AG09309 (cell line): Measurements from ENCODE around the gene CPED1.
A peak's percentile ranks its signal among the peaks of the same experiment; 100 is the strongest.

ENCODE experiments used
- DNase-seq: peaks from one replicate; pipeline ENCODE4 v3.0.0-alpha.2; 2010; ENCODE audit warnings: low read depth
- H3K4me3 ChIP-seq: 2 replicates; pipeline ENCODE4 v1.5.1; 2011; ENCODE audit warnings: mild to moderate bottlenecking, low read depth, low read length, moderate library complexity; ENCODE audit not compliant: control insufficient read depth
- CTCF ChIP-seq: IDR thresholded peaks from 2 replicates; pipeline ENCODE4 v1.5.1; 2011; ENCODE audit warnings: mild to moderate bottlenecking, low read depth, low read length, inconsistent platforms; ENCODE audit not compliant: insufficient read depth, control insufficient read depth; ENCODE audit errors: missing control alignments

Gene CPED1

GRCh38 chr7:120985839-120986238 is 2.7 kb upstream of the CPED1 start:
- no peak for TF ChIP-seq CTCF

GRCh38 chr7:120986650-120987049 is 1.9 kb upstream of the CPED1 start:
- no peak for DNase-seq

More at GRCh38 chr7:120985839-120986238, 2.7 kb upstream of the CPED1 start:
- no peak for DNase-seq
- H3K4me3 ChIP-seq, result no peak overlapping the region

GRCh38 chr7:120987280-120987679 is 1.2 kb upstream of the CPED1 start:
- no peak for TF ChIP-seq CTCF
- no peak for DNase-seq
- H3K4me3 ChIP-seq, result no peak overlapping the region

More at GRCh38 chr7:120986650-120987049, 1.9 kb upstream of the CPED1 start:
- no peak overlapping the region for H3K4me3 ChIP-seq
- no peak for TF ChIP-seq CTCF

GRCh38 chr7:120987683-120988590 is 574 bp upstream of the CPED1 start:
- peak; percentile 97 for TF ChIP-seq CTCF
- peak; percentile 82 for DNase-seq
- peak overlapping the region; percentile 66 for H3K4me3 ChIP-seq

GRCh38 chr7:120989257-120990220 is 1.0 kb downstream of the CPED1 start:
- no peak for DNase-seq

More at GRCh38 chr7:120989257-120990220, 1.0 kb downstream of the CPED1 start:
- TF ChIP-seq CTCF, result no peak
- H3K4me3 ChIP-seq, result peak overlapping the region; percentile 66
